HCT116 (cell line): ENCODE measurements around the gene ARID1A. TPM values are rescaled to one million over a fixed set of nuclear protein-coding genes. Genes with fewer than 3 reads are reported as not detected.
A peak's percentile ranks its signal among the peaks of the same experiment; 100 is the strongest.

Experiments used
- ATAC-seq: fragments of 200-7000 bp; cut with Tn5 transposase; 2 replicates; pipeline ENCODE4 v1.9.1; 2020; ENCODE audit warnings: mild to moderate bottlenecking, moderate library complexity
- BruUV-seq: library from RNA; stranded (reverse); fragments of 400-500 nt; replicated peaks from 2 replicates; lab custom pipeline; 2021; lab: Mats Ljungman, UMichigan
- CTCF ChIA-PET: fragments of 300-600 bp; sonication (Branson Sonifier 250); formaldehyde crosslinking; loops from one replicate; lab custom pipeline; 2021; ENCODE audit warnings: antibody characterized with exemption; lab: Charles Lee
- POLR2A ChIA-PET: fragments of 300-600, 350-600 bp; sonication (Branson Sonifier 250); formaldehyde crosslinking; loops from one replicate; lab custom pipeline; 2021; ENCODE audit warnings: antibody characterized with exemption; lab: Charles Lee
- RAD21 ChIA-PET, 2 experiments: fragments of 300-600 bp; sonication (Branson Sonifier 250); formaldehyde crosslinking; loops; one replicate each; lab custom pipeline; 2023; ENCODE audit warnings: low total read pairs in 2 of 2; ENCODE audit not compliant: uncharacterized antibody in 2 of 2, unreplicated experiment in 2 of 2, low non-redundant PET in 1 of 2; lab: Charles Lee
- DNase-seq: peaks from one replicate; pipeline ENCODE4 v3.0.0-alpha.2; 2010; ENCODE audit warnings: low read depth, low spot score
- H2AFZ ChIP-seq: fragments of 200-600 bp; shearing (Covaris generic), sonication (generic); 2 replicates; pipeline ENCODE4 v1.6.1; 2017; ENCODE audit warnings: low read depth, mixed run types, mixed read lengths, antibody characterized with exemption, low read length; ENCODE audit not compliant: poor library complexity, severe bottlenecking
- H3K27ac ChIP-seq: 2 replicates; pipeline ENCODE4 v1.5.1; 2012; ENCODE audit warnings: low read depth, low read length
- H3K27me3 ChIP-seq: fragments of 200-600 bp; sonication (generic); 2 replicates; pipeline ENCODE4 v1.6.1; 2016; ENCODE audit warnings: mixed run types, low read length, mixed read lengths; ENCODE audit not compliant: insufficient read depth
- H3K36me3 ChIP-seq, 2 experiments: fragments of 200-500 bp in 1 of 2; fragments of 200-600 bp in 1 of 2; sonication (Bioruptor generic) in 1 of 2; sonication (generic) in 1 of 2; 2 replicates each; pipeline versions ENCODE4 v1.5.1 to v1.6.1; 2014 to 2016; ENCODE audit warnings: low read length in 2 of 2, inconsistent platforms in 1 of 2, mixed read lengths in 1 of 2, mixed run types in 1 of 2; ENCODE audit not compliant: insufficient read depth in 2 of 2, control insufficient read depth in 1 of 2
- H3K4me1 ChIP-seq, 2 experiments: fragments of 200-600 bp in 1 of 2; sonication (generic) in 1 of 2; 2 replicates each; pipeline versions ENCODE4 v1.5.1 to v1.6.1; 2012 to 2017; ENCODE audit warnings: low read length in 2 of 2, inconsistent platforms in 1 of 2, mild to moderate bottlenecking in 1 of 2, mixed read lengths in 1 of 2, mixed run types in 1 of 2, moderate library complexity in 1 of 2; ENCODE audit not compliant: insufficient read depth in 2 of 2, control insufficient read depth in 1 of 2
- H3K4me2 ChIP-seq: fragments of 200-600 bp; sonication (generic); 2 replicates; pipeline ENCODE4 v1.6.1; 2017; ENCODE audit warnings: mixed run types, low read length, mixed read lengths
- H3K4me3 ChIP-seq, 2 experiments: fragments of 200-600 bp in 1 of 2; sonication (generic) in 1 of 2; replicated peaks in 1 of 2; 2 replicates each; pipeline ENCODE4 v1.5.1; 2011 to 2016; ENCODE audit warnings: low read length in 2 of 2, control low read depth in 1 of 2, low read depth in 1 of 2, mild to moderate bottlenecking in 1 of 2, mixed read lengths in 1 of 2, mixed run types in 1 of 2
- H3K79me2 ChIP-seq: fragments of 200-600 bp; sonication (generic); 2 replicates; pipeline ENCODE4 v1.6.1; 2017; ENCODE audit warnings: mild to moderate bottlenecking, mixed run types, low read length, moderate library complexity, mixed read lengths; ENCODE audit not compliant: insufficient read depth
- H3K9ac ChIP-seq: fragments of 200-600 bp; sonication (generic); 2 replicates; pipeline ENCODE4 v1.6.1; 2016; ENCODE audit warnings: low read length, mixed read lengths
- H3K9me2 ChIP-seq: fragments of 200-600 bp; sonication (generic), shearing (Covaris generic); 2 replicates; pipeline ENCODE4 v1.6.1; 2017; ENCODE audit warnings: mixed run types, mild to moderate bottlenecking, moderate library complexity; ENCODE audit not compliant: insufficient read depth
- H3K9me3 ChIP-seq, 2 experiments: fragments of 200-500 bp in 1 of 2; fragments of 200-600 bp in 1 of 2; sonication (Bioruptor generic) in 1 of 2; sonication (generic) in 1 of 2; 2 replicates each; pipeline ENCODE4 v1.6.1; 2014 to 2017; ENCODE audit warnings: low read length in 2 of 2, mixed read lengths in 2 of 2, inconsistent platforms in 1 of 2, low read depth in 1 of 2, mild to moderate bottlenecking in 1 of 2, mixed run types in 1 of 2, moderate library complexity in 1 of 2; ENCODE audit not compliant: control insufficient read depth in 1 of 2, insufficient read depth in 1 of 2
- H4K20me1 ChIP-seq: fragments of 200-600 bp; sonication (generic), shearing (Covaris generic); 2 replicates; pipeline ENCODE4 v1.6.1; 2017; ENCODE audit warnings: mixed run types, mild to moderate bottlenecking, moderate library complexity; ENCODE audit not compliant: insufficient read depth
- ATF3 ChIP-seq: IDR thresholded peaks from 2 replicates; pipeline ENCODE4 v1.6.1; 2012
- CBX3 ChIP-seq: IDR thresholded peaks from 2 replicates; pipeline ENCODE4 v1.6.1; 2012; ENCODE audit warnings: low read depth
- EGR1 ChIP-seq: IDR thresholded peaks from 2 replicates; pipeline ENCODE4 v1.6.1; 2012; ENCODE audit warnings: low read depth
- ELF1 ChIP-seq: IDR thresholded peaks from 2 replicates; pipeline ENCODE4 v1.6.1; 2012; ENCODE audit warnings: low read depth, borderline replicate concordance
- EZH2 ChIP-seq: fragments of 200-600 bp; sonication (generic); IDR thresholded peaks from 2 replicates; pipeline ENCODE4 v1.6.1; 2017; ENCODE audit warnings: antibody characterized with exemption, mixed run types
- EZH2phosphoT487 ChIP-seq: fragments of 200-600 bp; IDR thresholded peaks from 2 replicates; pipeline ENCODE4 v1.6.1; 2018; ENCODE audit warnings: antibody characterized with exemption, borderline replicate concordance
- FOSL1 ChIP-seq: IDR thresholded peaks from 2 replicates; pipeline ENCODE4 v1.6.1; 2012; ENCODE audit warnings: low read depth
- JUND ChIP-seq: IDR thresholded peaks from 2 replicates; pipeline ENCODE4 v1.6.1; 2012
- POLR2A ChIP-seq: IDR thresholded peaks from 2 replicates; pipeline ENCODE4 v1.7.0; 2011; ENCODE audit warnings: borderline replicate concordance; ENCODE audit not compliant: insufficient read depth, insufficient read length; ENCODE audit errors: extremely low read depth
- POLR2AphosphoS5 ChIP-seq: IDR thresholded peaks from 2 replicates; pipeline ENCODE4 v1.6.1; 2011; ENCODE audit warnings: mild to moderate bottlenecking, low read depth, low read length, moderate library complexity
- RAD21 ChIP-seq: IDR thresholded peaks from 2 replicates; pipeline ENCODE4 v1.6.1; 2012; ENCODE audit warnings: low read depth, mild to moderate bottlenecking
- SIN3A ChIP-seq: IDR thresholded peaks from 2 replicates; pipeline ENCODE4 v1.6.1; 2012; ENCODE audit warnings: low read depth
- SP1 ChIP-seq: IDR thresholded peaks from 2 replicates; pipeline ENCODE4 v1.6.1; 2012; ENCODE audit warnings: low read depth
- YY1 ChIP-seq: IDR thresholded peaks from 2 replicates; pipeline ENCODE4 v1.6.1; 2011; ENCODE audit warnings: low read length, low read depth, moderate library complexity, mild to moderate bottlenecking; ENCODE audit not compliant: insufficient replicate concordance; ENCODE audit errors: extremely low read depth
- ZBTB33 ChIP-seq: IDR thresholded peaks from 2 replicates; pipeline ENCODE4 v1.6.1; 2011; ENCODE audit warnings: mild to moderate bottlenecking, low read length, moderate library complexity; ENCODE audit not compliant: insufficient replicate concordance; ENCODE audit errors: extremely low read depth
- ZFX ChIP-seq: fragments of 450-650 bp; IDR thresholded peaks from 2 replicates; pipeline ENCODE4 v1.6.1; 2017
- ZNF274 ChIP-seq: fragments of 200-500 bp; sonication (Bioruptor generic); IDR thresholded peaks from 2 replicates; pipeline ENCODE4 v1.6.1; 2014; ENCODE audit warnings: mild to moderate bottlenecking, low read depth, low read length, inconsistent platforms
- intact Hi-C: fragments of 100-400 bp; cut with micrococcal nuclease; formaldehyde crosslinking; loops from 2 replicates; pipeline ENCODE4 v1.10.0; 2022
- total RNA-seq: library from RNA; stranded (reverse); gene quantifications from one replicate; pipeline ENCODE4 v1.2.1, GENCODE V29; 2021; ENCODE audit not compliant: unreplicated experiment
- TF ChIP-seq, protein P1 (sequence below): IDR thresholded peaks from 2 replicates; pipeline ENCODE4 v1.6.1; 2012; ENCODE audit warnings: low read depth
- TF ChIP-seq, protein P2 (sequence below): IDR thresholded peaks from 2 replicates; pipeline ENCODE4 v1.6.1; 2012
- TF ChIP-seq, protein P3 (sequence below), 3 experiments: fragments of 200-600 bp in 1 of 3; sonication (generic) in 1 of 3; IDR thresholded peaks in 2 of 3; conservative IDR thresholded peaks in 1 of 3; 2 replicates each; pipeline ENCODE4 v1.5.1; 2012 to 2017; ENCODE audit warnings: low read depth in 2 of 3, low read length in 2 of 3, antibody characterized with exemption in 1 of 3, borderline replicate concordance in 1 of 3, control low read depth in 1 of 3, mild to moderate bottlenecking in 1 of 3, mixed read lengths in 1 of 3, mixed run types in 1 of 3, moderate library complexity in 1 of 3; ENCODE audit not compliant: insufficient read depth in 1 of 3

The ARID1A gene
- total RNA-seq, 1 experiment from 2014 or later: 62.8 TPM

- TF ChIP-seq RAD21 (no peak), POLR2AphosphoS5 (no peak), ZBTB33 (no peak), ELF1 (no peak), ZFX (no peak), YY1 (no peak), JUND (no peak), EZH2phosphoT487 (no peak), EZH2 (no peak), EGR1 (no peak), ATF3 (no peak), CBX3 (no peak), POLR2A (no peak), FOSL1 (no peak), ZNF274 (no peak), SP1 (no peak), SIN3A (no peak)
- TF ChIP-seq, protein P1, sequence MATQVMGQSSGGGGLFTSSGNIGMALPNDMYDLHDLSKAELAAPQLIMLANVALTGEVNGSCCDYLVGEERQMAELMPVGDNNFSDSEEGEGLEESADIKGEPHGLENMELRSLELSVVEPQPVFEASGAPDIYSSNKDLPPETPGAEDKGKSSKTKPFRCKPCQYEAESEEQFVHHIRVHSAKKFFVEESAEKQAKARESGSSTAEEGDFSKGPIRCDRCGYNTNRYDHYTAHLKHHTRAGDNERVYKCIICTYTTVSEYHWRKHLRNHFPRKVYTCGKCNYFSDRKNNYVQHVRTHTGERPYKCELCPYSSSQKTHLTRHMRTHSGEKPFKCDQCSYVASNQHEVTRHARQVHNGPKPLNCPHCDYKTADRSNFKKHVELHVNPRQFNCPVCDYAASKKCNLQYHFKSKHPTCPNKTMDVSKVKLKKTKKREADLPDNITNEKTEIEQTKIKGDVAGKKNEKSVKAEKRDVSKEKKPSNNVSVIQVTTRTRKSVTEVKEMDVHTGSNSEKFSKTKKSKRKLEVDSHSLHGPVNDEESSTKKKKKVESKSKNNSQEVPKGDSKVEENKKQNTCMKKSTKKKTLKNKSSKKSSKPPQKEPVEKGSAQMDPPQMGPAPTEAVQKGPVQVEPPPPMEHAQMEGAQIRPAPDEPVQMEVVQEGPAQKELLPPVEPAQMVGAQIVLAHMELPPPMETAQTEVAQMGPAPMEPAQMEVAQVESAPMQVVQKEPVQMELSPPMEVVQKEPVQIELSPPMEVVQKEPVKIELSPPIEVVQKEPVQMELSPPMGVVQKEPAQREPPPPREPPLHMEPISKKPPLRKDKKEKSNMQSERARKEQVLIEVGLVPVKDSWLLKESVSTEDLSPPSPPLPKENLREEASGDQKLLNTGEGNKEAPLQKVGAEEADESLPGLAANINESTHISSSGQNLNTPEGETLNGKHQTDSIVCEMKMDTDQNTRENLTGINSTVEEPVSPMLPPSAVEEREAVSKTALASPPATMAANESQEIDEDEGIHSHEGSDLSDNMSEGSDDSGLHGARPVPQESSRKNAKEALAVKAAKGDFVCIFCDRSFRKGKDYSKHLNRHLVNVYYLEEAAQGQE: no peak
- TF ChIP-seq, protein P2, sequence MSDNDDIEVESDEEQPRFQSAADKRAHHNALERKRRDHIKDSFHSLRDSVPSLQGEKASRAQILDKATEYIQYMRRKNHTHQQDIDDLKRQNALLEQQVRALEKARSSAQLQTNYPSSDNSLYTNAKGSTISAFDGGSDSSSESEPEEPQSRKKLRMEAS: no peak
- TF ChIP-seq, protein P3, sequence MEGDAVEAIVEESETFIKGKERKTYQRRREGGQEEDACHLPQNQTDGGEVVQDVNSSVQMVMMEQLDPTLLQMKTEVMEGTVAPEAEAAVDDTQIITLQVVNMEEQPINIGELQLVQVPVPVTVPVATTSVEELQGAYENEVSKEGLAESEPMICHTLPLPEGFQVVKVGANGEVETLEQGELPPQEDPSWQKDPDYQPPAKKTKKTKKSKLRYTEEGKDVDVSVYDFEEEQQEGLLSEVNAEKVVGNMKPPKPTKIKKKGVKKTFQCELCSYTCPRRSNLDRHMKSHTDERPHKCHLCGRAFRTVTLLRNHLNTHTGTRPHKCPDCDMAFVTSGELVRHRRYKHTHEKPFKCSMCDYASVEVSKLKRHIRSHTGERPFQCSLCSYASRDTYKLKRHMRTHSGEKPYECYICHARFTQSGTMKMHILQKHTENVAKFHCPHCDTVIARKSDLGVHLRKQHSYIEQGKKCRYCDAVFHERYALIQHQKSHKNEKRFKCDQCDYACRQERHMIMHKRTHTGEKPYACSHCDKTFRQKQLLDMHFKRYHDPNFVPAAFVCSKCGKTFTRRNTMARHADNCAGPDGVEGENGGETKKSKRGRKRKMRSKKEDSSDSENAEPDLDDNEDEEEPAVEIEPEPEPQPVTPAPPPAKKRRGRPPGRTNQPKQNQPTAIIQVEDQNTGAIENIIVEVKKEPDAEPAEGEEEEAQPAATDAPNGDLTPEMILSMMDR (IDR thresholded peaks at IDR 0.05 in 2 of 3, conservative IDR thresholded peaks at IDR 0.05 in 1 of 3; ENCODE audit: borderline replicate concordance in 1 of 3, insufficient read depth in 1 of 3, low read depth in 2 of 3, low read length in 2 of 3): no peak
- Histone ChIP-seq H3K79me2 (peaks cover 98% of the 10 kb centered on the region), H3K9me2 (no peaks in the 10 kb centered on the region), H3K36me3 (peaks cover 0 to 3% of the 10 kb centered on the region in 2 experiments; a peak in 2 of 4 replicates), H3K9me3 (no peaks in the 10 kb centered on the region), H3K4me2 (peak overlapping the region; percentile 65), H4K20me1 (peaks cover 24% of the 10 kb centered on the region; the same call in 1 of the 2 replicates), H3K4me1 (peaks cover 37 to 55% of the 10 kb centered on the region in 2 experiments), H2AFZ (no peak overlapping the region), H3K4me3 (no peak overlapping the region), H3K27me3 (no peaks in the 10 kb centered on the region), H3K9ac (peak overlapping the region; percentile 14), H3K27ac (peak overlapping the region; percentile 52; the same call in 1 of the 2 replicates)
- intact Hi-C loops: no loop called here
- no TSS peak for BruUV-seq
- ChIA-PET POLR2A (interaction anchor here (1.7 kb wide), 1 partner anchor 13 kb away, joined by 3 read pairs; no protein-coding TSS in a partner anchor), CTCF (no interaction called here), RAD21 (no interaction called here)
- DNase-seq: no peak
- no peak for ATAC-seq
Measured at GRCh38 chr1:26706315-26706714, 10.5 kb downstream of the ARID1A start.
